Activated CD8-positive, alpha-beta memory T cell treated with anti-CD3 and anti-CD28 coated beads for 1 hour (primary cell): ENCODE data around the gene HTR3B.
"Not testable (repeated sequence)": the region's sequence is repeated elsewhere in the genome, so short reads cannot be mapped to it uniquely, and the experiment has no call there.

Source experiments
- DNase-seq, 2 donors: peaks; one replicate each; pipeline ENCODE4 v3.0.0-alpha.2; 2020; ENCODE audit warnings: low read depth in 1 of 2; ENCODE audit errors: extremely low read depth in 1 of 2

The HTR3B gene

DNA sequence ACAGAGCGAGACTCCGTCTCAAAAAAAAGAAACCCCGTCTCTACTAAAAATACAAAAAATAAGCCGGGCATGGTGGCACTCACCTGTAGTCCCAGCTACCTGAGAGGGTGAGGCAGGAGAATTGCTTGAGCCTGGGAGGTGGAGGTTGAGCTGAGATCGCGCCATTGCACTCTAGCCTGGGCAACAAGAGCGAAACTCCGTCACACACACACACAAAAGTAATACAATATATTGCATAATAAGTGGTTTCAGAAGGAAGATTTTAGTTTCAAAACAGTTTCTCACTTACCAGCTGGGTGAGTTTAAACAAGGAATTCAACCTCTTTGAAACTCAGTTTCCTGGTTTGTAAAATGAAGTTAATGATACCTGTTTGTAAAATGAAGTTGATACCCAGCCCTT is 37.7 kb downstream of the HTR3B start:
- DNase-seq: no peak

DNA sequence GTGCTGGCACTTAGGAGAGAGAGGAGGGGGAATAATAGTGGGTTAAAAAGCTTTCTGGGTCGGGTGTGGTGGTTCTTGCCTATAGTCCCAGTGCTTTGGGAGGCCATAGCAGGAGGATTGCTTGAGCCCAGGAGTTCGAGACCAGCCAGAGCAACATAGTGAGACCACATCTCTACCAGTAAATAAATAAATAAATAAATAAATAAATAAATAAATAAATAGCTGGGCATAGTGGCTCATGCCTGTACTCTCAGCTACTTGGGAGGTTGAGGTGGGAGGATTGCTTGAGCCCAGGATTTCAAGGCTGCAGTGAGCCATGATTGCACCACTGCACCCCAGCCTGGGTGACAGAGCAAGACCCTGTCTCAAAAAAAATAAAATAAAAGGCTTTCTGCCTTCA is 41.6 kb downstream of the HTR3B start:
- not testable (repeated sequence) for DNase-seq

DNA sequence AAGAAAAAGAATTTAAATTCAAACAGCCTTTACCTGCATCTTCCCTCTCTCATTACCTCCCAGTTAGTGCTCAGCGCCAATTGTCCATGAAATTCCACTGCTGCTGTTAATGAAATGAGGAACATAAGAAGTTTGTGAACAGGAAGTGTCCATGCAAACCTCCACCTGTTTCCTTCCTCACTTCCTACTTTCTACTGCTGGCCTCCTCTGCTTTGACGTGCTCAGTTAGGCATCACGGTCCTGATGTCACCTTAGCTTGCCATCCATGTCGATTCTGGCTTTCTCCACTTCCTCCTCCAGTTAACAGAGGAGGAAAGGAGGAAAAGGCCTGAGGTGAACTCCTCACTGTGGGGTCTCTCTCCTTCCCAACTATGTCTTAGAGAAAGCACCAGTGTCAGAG is 43.4 kb downstream of the HTR3B start:
- DNase-seq: no peak

DNA sequence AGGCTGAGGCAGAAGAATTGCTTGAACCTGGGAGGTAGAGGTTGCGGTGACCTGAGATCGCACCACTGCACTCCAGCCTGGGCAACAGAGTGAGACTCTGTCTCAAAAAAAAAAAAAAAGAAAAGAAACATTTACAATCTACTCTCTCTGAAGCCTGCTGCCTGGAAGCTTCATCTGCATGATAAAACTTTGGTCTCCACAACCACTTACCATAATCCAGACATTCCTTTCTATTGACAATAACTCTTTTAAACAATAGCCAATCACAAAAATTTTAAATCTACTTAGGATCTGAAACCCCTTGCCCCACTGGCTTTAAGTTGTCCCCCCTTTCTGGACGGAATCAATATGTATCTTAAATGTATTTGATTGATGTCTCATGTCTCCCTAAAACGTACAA is 45.3 kb downstream of the HTR3B start:
- no peak for DNase-seq

DNA sequence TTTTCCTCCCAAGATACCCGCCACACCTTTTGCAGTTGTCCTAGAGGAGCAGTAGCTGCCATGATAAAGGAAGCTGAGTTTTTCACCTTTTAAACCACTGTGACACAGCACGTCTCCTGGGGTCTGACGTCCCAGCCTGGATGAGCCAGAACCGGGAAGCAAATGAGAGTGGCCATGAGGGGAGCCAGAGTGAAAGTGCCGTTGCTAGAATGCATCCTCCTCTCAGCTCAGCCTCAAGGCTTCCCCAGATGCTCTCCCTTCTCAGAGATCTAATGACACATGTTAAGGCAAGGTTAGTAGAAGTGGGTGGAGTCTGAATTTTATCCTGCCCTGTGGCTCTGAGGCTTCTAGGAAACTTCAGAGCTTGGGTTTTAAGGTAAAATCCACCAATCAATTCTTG is 46.9 kb downstream of the HTR3B start:
- DNase-seq: no peak

DNA sequence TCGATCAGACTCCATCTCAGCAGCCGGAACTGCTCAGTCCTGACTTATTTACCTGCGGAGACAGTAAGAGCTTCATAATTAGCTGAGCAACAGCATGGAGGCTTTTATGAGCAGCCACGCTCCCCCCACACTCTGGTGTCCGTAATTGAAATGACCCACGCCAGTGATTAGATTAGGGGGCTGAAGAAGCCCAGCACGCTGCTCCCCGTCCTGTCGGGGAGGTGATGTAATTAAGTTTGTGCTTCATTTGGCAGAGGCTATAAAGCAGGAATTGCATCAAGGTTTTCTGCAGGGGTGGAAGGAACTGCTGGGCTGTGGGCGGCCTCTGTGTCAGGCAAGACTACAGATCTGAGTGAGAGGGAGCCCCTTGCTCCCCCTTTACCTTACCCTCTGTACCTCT is 47.5 kb downstream of the HTR3B start:
- DNase-seq: no peak

DNA sequence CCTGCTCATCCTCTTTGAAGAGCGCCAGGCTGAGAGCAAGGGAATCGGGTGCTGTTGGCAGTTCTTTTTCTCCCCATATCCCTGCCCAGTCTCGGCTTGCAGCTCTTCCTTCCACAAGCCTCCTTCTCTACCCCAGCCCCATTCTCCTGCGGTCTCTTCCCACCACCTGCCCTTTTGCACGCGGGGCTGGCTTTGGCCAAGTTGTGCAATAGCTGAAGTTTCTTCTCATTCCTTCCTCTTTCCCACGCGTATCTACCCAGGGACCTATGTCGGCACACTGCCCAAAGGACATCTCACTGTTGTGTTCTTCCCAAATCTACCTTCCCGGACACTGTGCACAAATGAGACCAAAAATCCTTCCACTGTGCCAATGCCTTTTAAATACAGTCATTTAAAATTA is 48.0 kb downstream of the HTR3B start:
- DNase-seq: no peak

DNA sequence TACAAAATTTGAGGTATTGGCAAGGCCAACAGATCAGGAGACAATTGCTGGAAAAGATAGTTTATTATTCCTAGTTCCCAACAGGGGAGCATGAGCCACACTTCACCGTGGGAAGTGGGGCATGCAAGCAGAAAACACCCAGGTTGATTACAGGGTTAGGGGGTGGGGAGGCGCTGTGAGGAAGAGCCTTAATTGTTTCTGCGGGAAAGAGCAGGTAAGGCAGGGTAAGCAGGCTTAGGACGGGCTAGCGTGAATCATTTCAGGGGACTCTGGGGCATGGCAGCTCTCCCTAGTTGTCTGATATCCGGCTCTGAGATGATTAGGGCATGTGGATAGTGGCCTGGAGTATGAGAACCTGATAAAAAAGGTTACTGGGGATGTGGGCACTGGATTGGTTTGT is 49.6 kb downstream of the HTR3B start:
- DNase-seq: no peak

DNA sequence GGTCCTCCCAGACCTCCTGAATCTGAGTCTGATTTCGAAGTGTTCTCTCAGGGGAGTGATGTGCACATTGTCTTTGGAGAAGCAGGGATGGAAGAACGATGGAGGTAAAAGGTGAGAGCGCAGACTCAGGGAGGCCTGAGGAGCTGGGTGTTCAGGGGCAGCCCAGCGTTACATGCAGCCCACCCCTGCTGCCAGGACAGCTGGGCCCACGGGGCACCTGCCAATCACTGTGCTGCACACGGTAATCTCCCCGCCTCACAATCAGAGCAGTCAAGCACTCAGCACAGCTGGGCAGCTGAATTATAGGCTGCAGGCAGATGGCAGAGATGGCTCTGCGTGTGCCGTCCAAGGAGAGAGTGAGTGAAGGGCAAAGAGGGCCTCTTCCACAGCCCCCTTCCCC is 52.4 kb downstream of the HTR3B start:
- DNase-seq: no peak

DNA sequence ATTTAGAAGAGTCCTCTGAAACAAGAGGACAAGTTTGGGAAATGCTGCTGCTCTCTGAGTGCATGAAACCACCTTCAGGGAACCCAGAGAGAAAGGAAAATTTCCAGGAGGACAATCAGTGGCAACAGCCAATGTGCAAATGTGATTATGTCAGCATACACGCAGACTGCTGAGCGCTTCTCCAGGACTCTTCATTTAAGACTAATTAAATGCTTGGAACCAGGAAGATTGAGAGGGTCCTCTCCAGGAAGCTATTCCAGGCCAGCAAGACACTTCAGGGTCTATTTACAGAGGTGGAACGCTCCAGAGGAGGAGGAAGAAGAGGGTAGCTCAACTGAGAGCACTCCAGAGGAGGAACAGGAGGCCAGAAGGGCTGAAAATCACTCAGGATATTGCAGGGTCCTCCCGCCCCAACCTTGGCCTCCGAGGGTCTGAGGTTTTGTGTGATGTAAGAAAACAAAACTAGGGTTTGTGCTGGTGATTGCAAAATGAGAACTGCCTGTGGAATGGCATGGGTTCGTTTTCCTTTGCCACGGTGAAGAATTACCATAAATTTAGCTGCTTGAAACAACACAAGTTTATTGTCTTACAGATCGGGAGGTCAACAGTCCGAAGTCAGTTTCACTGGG is 56.2 kb downstream of the HTR3B start:
- DNase-seq: no peak

DNA sequence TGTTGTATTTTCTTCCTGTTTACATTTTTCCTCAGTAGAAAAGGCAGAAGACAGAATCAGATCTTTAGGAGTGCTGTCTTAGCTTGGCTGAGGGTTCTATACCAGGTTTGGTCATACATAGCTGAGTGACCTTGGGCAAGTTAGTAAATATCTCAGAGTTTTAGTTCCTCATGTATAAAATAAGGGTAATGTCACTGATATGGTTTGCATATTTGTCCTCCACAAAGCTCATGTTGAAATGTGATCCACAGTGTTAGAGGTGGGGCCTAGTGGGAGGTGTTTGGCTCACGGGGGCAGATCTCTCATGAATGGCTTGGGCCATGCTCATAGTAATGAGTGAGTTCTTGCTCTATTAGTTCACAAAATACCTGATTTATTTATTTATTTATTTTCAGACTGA is 62.8 kb downstream of the HTR3B start:
- DNase-seq: no peak

DNA sequence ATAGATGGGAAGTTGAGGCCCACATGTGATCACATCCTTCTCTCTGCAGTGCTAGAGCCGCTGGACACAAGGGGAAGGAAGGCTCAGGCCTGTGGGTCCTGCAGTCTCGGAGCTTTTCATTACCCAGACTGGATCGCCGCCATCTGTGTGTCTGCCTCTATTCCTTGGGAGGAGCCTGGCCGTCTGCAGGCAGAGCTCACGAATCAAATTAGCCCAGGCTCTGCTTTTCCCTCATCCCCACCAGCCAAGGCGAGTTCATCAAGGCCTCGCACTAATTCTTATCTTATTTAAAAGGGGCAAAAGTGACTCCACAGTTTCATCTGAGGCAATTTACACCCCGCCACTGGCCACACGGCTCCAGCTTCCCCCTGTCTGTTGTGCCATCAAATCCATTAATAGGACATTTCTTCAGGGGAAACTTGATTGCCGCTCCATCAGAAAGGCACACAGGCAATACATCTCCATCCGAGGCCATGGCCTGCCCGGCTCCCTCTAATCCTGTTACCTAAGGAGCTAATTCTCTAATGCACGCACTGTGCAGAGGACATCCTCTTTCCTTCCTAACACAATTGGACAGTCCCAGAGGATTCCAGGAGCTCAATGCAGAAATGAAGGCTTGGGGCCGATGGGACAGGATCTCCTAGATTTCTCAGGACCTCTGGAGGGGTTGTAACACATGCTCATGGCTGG is 67.1 kb downstream of the HTR3B start:
- DNase-seq: no peak

DNA sequence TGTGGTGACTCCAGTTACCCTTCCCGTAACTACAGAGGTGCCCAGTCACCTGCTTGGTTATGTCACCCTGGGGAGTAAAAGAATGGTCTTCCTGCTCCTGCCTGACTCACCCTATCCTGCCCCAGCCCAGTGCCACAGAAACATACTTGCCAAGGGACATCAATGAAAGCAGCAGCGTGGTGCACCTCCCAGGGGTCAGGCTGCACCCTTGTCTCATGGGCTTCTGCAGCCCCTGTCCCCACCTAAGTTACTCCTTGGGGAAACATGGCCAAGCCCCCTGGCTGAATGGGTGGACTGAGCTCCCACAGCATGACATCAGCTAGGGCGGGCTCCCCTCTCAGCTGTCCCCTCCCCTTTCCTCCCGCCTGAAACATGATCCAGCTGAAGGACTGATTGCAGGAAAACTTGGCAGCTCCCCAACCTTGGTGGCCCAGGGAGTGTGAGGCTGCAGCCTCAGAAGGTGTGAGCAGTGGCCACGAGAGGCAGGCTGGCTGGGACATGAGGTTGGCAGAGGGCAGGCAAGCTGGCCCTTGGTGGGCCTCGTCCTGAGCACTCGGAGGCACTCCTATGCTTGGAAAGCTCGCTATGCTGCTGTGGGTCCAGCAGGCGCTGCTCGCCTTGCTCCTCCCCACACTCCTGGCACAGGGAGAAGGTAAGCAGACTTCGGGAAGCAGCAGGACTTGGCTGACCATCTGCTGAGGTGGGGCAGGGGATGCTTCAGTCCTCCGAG is 70.3 kb downstream of the HTR3B start, which contains the start of gene HTR3A:
TSS of gene HTR3A (plus strand) at position 368 of the 730 bp plus-strand sequence. CDS start at position 586, 218 bp downstream.
- no peak for DNase-seq

DNA sequence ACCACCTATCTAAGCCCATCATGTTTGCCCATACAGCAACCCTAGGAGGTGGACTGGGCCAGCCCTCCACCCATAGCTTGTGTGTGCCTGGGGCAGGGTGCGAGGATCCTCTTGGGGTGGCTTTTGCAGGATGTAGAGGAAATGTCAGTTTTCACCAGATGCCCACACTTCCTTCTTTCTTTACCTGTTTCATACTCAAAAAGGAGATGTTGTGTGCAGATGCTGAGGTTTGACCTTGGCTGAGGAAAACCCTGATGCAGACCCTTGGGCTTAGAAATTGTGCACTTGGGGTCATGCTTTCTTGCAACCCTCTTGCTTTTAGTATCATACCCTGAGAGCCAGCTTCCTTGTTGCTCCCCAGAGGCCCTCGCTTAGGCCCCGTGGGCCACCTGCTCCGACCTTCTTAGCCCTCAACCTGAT is 72.5 kb downstream of the HTR3B start:
- DNase-seq: no peak

DNA sequence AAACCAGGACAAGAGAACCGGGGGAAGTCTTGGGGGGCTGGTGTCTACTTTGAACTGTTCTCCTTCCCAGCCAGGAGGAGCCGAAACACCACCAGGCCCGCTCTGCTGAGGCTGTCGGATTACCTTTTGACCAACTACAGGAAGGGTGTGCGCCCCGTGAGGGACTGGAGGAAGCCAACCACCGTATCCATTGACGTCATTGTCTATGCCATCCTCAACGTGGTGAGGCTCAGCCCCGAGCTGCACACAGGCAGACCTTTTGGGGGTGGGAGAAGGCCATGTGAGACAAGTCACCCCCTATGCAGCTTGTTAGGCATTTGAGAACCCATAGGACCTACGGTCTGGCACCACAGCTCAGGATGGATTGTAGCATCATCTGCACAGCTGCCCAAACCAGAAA is 73.1 kb downstream of the HTR3B start:
- DNase-seq: no peak

DNA sequence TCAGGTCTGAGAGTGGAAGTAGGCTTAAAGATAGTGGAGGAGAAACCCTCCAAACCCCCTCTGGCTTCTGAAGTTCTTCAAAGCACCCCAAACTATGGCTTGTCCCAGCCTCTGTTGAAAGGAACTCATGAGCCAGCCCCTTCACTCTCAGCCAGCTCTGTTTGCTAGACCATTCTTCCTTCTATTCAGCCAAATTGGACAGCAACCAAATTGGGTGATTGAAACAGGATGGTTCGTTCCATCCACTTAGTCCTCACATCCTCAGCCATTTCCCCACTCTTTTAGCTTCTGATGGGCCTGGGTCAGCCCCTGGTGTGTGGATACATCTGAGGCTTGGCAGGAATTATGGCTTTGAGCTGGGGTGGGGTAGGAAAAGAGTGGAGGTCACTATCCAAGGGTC is 74.8 kb downstream of the HTR3B start:
- no peak for DNase-seq

DNA sequence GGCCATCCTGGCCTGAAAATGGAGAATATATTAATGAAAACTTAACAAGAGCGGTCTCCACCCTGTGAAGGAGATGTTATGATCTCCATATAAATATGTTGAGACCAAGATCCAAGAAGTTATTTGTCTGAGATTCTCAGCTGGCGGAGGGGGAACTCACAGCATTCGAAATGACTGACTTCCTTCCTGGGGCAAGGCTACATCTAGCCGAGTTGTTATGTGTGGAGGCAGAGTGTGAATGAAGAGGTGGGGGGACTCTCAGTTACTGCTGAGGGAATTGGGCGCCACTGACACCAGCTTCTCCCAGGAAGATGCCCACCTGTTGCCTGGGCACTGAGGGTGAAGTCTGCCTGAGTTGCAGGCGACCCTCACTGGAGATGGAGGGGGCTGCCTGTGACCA is 76.2 kb downstream of the HTR3B start:
- DNase-seq: no peak

DNA sequence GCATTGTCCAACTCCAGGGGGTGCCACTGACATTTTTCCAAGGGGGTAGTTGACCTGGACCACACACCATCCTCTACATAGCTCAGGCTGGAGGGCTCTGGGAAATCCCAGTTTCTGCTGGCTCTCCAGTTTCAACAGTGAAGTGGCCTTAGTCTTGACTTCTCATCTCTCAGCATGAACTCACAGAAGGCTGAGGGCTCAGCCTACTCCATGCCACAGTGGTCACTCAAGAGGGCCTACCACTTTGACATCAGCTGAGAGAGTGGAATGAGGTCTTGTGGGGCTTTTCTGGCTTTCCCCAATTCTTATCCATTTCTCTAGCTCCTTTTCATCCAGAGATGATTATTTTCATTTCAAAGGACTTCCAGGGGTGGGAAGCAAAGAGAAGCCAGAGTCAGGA is 77.7 kb downstream of the HTR3B start:
- DNase-seq: no peak

DNA sequence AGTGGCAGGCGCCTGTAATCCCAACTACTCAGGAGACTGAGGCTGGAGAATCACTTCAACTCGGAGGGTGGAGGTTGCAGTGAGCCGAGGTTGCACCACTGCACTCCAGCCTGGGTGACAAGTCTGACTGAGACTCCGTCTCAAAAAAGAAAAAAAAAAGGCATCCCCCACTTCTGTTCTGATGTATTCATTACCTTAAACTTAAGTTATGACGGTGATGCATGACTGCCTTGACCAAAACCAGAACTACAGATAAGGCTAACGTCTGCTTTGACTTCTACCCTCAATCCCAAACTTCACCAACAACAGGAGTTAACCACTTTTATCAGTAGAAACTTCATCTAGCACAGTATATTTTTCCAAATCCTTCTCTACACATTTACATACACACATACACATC is 80.2 kb downstream of the HTR3B start:
- DNase-seq: no peak

DNA sequence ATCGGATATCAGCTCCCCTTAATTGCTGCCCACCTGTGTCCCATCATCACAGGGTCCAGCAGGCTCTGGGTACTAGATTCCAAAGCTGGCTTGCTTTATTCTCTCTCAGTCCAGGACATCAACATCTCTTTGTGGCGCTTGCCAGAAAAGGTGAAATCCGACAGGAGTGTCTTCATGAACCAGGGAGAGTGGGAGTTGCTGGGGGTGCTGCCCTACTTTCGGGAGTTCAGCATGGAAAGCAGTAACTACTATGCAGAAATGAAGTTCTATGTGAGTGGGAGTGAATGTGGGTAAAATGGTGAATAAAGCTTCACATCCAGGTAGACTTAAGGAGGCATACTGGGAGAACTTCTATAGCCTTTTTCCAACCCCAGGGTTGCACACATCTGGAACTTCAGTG is 81.3 kb downstream of the HTR3B start:
- no peak for DNase-seq

DNA sequence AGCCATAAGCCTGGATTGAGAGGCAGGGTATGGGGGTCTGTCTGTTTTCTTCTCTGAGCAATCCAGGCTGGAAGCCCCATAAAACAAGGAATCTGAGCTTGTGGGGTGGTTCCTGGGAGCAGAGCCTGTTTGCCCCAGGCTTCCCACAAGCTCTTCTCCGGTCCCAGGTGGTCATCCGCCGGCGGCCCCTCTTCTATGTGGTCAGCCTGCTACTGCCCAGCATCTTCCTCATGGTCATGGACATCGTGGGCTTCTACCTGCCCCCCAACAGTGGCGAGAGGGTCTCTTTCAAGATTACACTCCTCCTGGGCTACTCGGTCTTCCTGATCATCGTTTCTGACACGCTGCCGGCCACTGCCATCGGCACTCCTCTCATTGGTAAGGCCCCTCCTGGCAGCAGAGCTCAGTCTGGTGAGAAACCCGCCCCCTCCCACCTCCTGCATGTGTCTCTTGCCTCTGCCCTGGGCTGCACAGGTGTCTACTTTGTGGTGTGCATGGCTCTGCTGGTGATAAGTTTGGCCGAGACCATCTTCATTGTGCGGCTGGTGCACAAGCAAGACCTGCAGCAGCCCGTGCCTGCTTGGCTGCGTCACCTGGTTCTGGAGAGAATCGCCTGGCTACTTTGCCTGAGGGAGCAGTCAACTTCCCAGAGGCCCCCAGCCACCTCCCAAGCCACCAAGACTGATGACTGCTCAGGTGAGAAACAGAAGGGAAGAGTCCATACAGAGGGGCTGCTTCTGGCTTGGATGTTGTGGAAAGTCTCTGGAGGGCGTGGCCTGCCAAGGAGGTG is 82.0 kb downstream of the HTR3B start:
- DNase-seq: no peak
